Activated CD4-positive, alpha-beta memory T cell treated with anti-CD3 and anti-CD28 coated beads, Interleukin-2, amount 10 ng/mL, durations not matched to agents 7 days and 5 days (primary cell): ENCODE measurements around the gene ZC3H8. TPM values are rescaled to one million over a fixed set of nuclear protein-coding genes. Genes with fewer than 3 reads are reported as not detected.
"Not testable (repeated sequence)": the region's sequence is repeated elsewhere in the genome, so short reads cannot be mapped to it uniquely, and the experiment has no call there.

ENCODE experiments used
- CTCF ChIA-PET: fragments of 350-600 bp; sonication (Branson Sonifier 250); formaldehyde crosslinking; loops from one replicate; lab custom pipeline; 2021; ENCODE audit warnings: antibody characterized with exemption, inconsistent platforms; lab: Charles Lee
- POLR2A ChIA-PET: fragments of 350-600 bp; sonication (Branson Sonifier 250); formaldehyde crosslinking; loops from one replicate; lab custom pipeline; 2021; ENCODE audit warnings: antibody characterized with exemption; lab: Charles Lee
- DNase-seq: peaks from one replicate; pipeline ENCODE4 v3.0.0-alpha.2; 2020
- H3K27ac Mint-ChIP-seq: one replicate; pipeline ENCODE4 v1.8.0; 2021; ENCODE audit warnings: mild to moderate bottlenecking, mixed read lengths
- H3K27me3 Mint-ChIP-seq: one replicate; pipeline ENCODE4 v1.8.0; 2021; ENCODE audit warnings: mixed read lengths
- H3K36me3 Mint-ChIP-seq: one replicate; pipeline ENCODE4 v1.8.0; 2021; ENCODE audit warnings: low read depth, mixed read lengths
- H3K4me1 Mint-ChIP-seq: one replicate; pipeline ENCODE4 v1.8.0; 2021; ENCODE audit warnings: mixed read lengths
- H3K4me3 Mint-ChIP-seq: one replicate; pipeline ENCODE4 v1.8.0; 2021; ENCODE audit warnings: mild to moderate bottlenecking, mixed read lengths
- H3K9me3 Mint-ChIP-seq: one replicate; pipeline ENCODE4 v1.8.0; 2021; ENCODE audit warnings: mixed read lengths
- total RNA-seq, 2 experiments: library from RNA; stranded (reverse); gene quantifications; one replicate each; pipeline ENCODE4 v1.2.3, GENCODE V29; 2021

The ZC3H8 gene
- total RNA-seq, 2 experiments from 2014 or later: 12.3 to 12.9 TPM

DNA sequence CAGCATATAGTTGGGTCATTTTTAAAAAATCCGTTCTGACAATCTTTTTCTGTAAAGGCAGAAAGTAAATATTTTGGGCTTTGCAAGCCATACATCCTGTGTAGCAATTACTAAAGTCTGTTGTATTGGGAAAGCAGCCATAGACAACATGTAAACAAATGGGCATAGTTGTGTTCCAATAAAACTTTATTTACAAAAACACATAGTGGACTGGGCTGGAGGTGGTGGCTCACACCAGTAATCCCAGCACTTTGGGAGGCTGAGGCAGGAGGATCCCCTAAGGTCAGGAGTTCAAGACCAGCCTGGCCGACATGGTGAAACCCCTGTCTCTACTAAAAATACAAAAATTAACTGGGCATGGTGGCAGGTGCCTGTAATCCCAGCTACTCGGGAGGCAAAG, 46.9 kb downstream of the ZC3H8 start:
- DNase-seq, CTCF ChIA-PET, H3K4me1 Mint-ChIP-seq, H3K4me3 Mint-ChIP-seq, H3K27ac Mint-ChIP-seq, H3K27me3 Mint-ChIP-seq, POLR2A ChIA-PET: not testable (repeated sequence)
- peaks cover 39% of the 10 kb centered on the region for H3K36me3 Mint-ChIP-seq
- H3K9me3 Mint-ChIP-seq: peaks cover 21% of the 10 kb centered on the region

- ChIA-PET CTCF (no interaction called here), POLR2A (interaction anchor here (0.9 kb wide), 1 partner anchor 22 kb away, joined by 3 read pairs; no protein-coding TSS in a partner anchor)
- no peaks in the 10 kb centered on the region for H3K27me3 Mint-ChIP-seq
- H3K27ac Mint-ChIP-seq: no peak overlapping the region
- no peaks in the 10 kb centered on the region for H3K4me1 Mint-ChIP-seq
- no peak overlapping the region for H3K4me3 Mint-ChIP-seq
- H3K9me3 Mint-ChIP-seq: peaks cover 21% of the 10 kb centered on the region
- H3K36me3 Mint-ChIP-seq: peaks cover 31% of the 10 kb centered on the region
- no peak for DNase-seq
Measured at GRCh38 chr2:112204411-112204810, 50.4 kb downstream of the ZC3H8 start.

DNA sequence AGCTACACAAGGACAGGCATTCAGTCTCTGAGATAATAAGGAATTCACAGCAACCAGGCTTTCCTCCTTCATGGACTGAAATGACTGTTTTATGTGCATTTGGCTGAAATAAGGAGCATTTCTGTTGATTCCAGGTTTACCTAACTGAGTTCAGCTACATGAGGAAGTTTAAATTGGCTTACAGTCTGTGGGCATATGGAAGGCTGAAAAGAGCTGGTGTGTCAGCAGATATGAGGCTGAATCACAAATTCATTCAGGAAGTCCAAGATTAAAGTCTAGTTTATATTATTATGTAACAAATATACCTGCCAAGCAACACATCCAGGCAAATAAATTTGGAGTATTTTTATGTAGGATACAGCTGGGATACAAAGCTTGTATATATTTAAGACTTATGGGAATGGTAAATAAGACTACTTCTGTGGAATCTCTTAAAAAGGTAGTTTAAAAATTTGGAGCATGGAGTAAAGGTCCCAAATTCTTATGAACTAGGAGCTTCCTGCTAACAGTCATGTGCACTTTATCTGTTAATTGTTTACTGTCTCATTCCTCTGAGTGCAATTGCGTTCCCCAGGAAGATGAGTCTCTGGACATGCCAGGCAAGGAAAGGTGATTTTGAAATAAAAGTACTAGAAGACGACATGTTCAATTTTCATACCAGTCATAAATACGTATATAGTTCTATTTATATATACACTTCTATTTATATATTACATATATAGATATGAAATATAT, 53.0 kb downstream of the ZC3H8 start:
- CTCF ChIA-PET: no interaction called here
- peaks cover 27% of the 10 kb centered on the region for H3K36me3 Mint-ChIP-seq
- no peak for DNase-seq
- H3K4me3 Mint-ChIP-seq: no peak overlapping the region
- POLR2A ChIA-PET: no interaction called here
- peaks cover 19% of the 10 kb centered on the region for H3K9me3 Mint-ChIP-seq
- no peaks in the 10 kb centered on the region for H3K27me3 Mint-ChIP-seq
- no peak overlapping the region for H3K27ac Mint-ChIP-seq
- H3K4me1 Mint-ChIP-seq: no peaks in the 10 kb centered on the region

- peaks cover 18% of the 10 kb centered on the region for H3K4me1 Mint-ChIP-seq
- POLR2A ChIA-PET: no interaction called here
- H3K4me3 Mint-ChIP-seq: no peak overlapping the region
- H3K9me3 Mint-ChIP-seq: peaks cover 10% of the 10 kb centered on the region
- peaks cover 22% of the 10 kb centered on the region for H3K36me3 Mint-ChIP-seq
- no peaks in the 10 kb centered on the region for H3K27me3 Mint-ChIP-seq
- CTCF ChIA-PET: no interaction called here
- DNase-seq: no peak
- H3K27ac Mint-ChIP-seq: no peak overlapping the region
Measured at GRCh38 chr2:112199188-112199587, 55.7 kb downstream of the ZC3H8 start.

- Mint-ChIP-seq H3K9me3 (peaks cover 8% of the 10 kb centered on the region), H3K27me3 (no peaks in the 10 kb centered on the region), H3K27ac (no peak overlapping the region), H3K4me1 (peaks cover 22% of the 10 kb centered on the region), H3K36me3 (peaks cover 21% of the 10 kb centered on the region), H3K4me3 (no peak overlapping the region)
- POLR2A ChIA-PET: no interaction called here
- CTCF ChIA-PET: no interaction called here
- DNase-seq: no peak
Measured at GRCh38 chr2:112198780-112199179, 56.1 kb downstream of the ZC3H8 start.

- Mint-ChIP-seq H3K9me3 (no peaks in the 10 kb centered on the region), H3K4me1 (peaks cover 25% of the 10 kb centered on the region), H3K36me3 (peaks cover 14% of the 10 kb centered on the region), H3K27ac (no peak overlapping the region), H3K27me3 (no peaks in the 10 kb centered on the region), H3K4me3 (no peak overlapping the region)
- DNase-seq: no peak
- CTCF ChIA-PET: no interaction called here
- POLR2A ChIA-PET: no interaction called here
Measured at GRCh38 chr2:112197868-112198267, 57.0 kb downstream of the ZC3H8 start.

GRCh38 chr2:112195950-112196349, 58.9 kb downstream of the ZC3H8 start:
- ChIA-PET POLR2A (interaction anchor here (1.0 kb wide), 1 partner anchor 349 kb away, joined by 3 read pairs; no protein-coding TSS in a partner anchor), CTCF (no interaction called here)
- Mint-ChIP-seq H3K4me1 (peaks cover 29% of the 10 kb centered on the region), H3K27me3 (no peaks in the 10 kb centered on the region), H3K36me3 (peaks cover 11% of the 10 kb centered on the region), H3K4me3 (no peak overlapping the region), H3K27ac (no peak overlapping the region), H3K9me3 (no peaks in the 10 kb centered on the region)
- DNase-seq: no peak

- H3K27ac Mint-ChIP-seq: no peak overlapping the region
- ChIA-PET CTCF (no interaction called here), POLR2A (interaction anchor here (1.0 kb wide), 1 partner anchor 350 kb away, joined by 3 read pairs; no protein-coding TSS in a partner anchor)
- peaks cover 14% of the 10 kb centered on the region for H3K36me3 Mint-ChIP-seq
- DNase-seq: no peak
- H3K4me1 Mint-ChIP-seq: peaks cover 30% of the 10 kb centered on the region
- no peak overlapping the region for H3K4me3 Mint-ChIP-seq
- no peaks in the 10 kb centered on the region for H3K9me3 Mint-ChIP-seq
- H3K27me3 Mint-ChIP-seq: no peaks in the 10 kb centered on the region
Measured at GRCh38 chr2:112195167-112195766, 59.6 kb downstream of the ZC3H8 start.

- H3K9me3 Mint-ChIP-seq: no peaks in the 10 kb centered on the region
- no peaks in the 10 kb centered on the region for H3K27me3 Mint-ChIP-seq
- DNase-seq: no peak
- H3K36me3 Mint-ChIP-seq: peaks cover 11% of the 10 kb centered on the region
- peaks cover 31% of the 10 kb centered on the region for H3K4me1 Mint-ChIP-seq
- CTCF ChIA-PET: no interaction called here
- POLR2A ChIA-PET: interaction anchor here (0.7 kb wide), 1 partner anchor 9 kb away, joined by 3 read pairs; no protein-coding TSS in a partner anchor
- H3K27ac Mint-ChIP-seq: peak overlapping the region; percentile 57
- H3K4me3 Mint-ChIP-seq: no peak overlapping the region
Measured at GRCh38 chr2:112194482-112194881, 60.4 kb downstream of the ZC3H8 start.

- Mint-ChIP-seq H3K27me3 (no peaks in the 10 kb centered on the region), H3K36me3 (peaks cover 9% of the 10 kb centered on the region), H3K4me1 (peaks cover 35% of the 10 kb centered on the region), H3K4me3 (no peak overlapping the region), H3K9me3 (no peaks in the 10 kb centered on the region), H3K27ac (no peak overlapping the region)
- CTCF ChIA-PET: no interaction called here
- DNase-seq: no peak
- POLR2A ChIA-PET: interaction anchor here (0.7 kb wide), 1 partner anchor 10 kb away, joined by 3 read pairs; no protein-coding TSS in a partner anchor
Measured at GRCh38 chr2:112194028-112194427, 60.8 kb downstream of the ZC3H8 start.

- ChIA-PET POLR2A (interaction anchor here (0.5 to 1.7 kb wide), 5 partner anchors 10 to 291 kb away, joined by 3 to 12 read pairs (median 3); partner anchors contain the start of gene ZC3H8), CTCF (interaction anchor here (0.6 kb wide), 1 partner anchor 85 kb away, joined by 4 read pairs; no protein-coding TSS in a partner anchor)
- Mint-ChIP-seq H3K27ac (peak overlapping the region; percentile 94), H3K9me3 (no peaks in the 10 kb centered on the region), H3K27me3 (no peaks in the 10 kb centered on the region), H3K36me3 (peaks cover 27% of the 10 kb centered on the region), H3K4me1 (peaks cover 50% of the 10 kb centered on the region), H3K4me3 (no peak overlapping the region)
- no peak for DNase-seq
Measured at GRCh38 chr2:112189001-112189556, 65.8 kb downstream of the ZC3H8 start.

GRCh38 chr2:112187805-112188596, 66.8 kb downstream of the ZC3H8 start:
- Mint-ChIP-seq H3K27me3 (no peaks in the 10 kb centered on the region), H3K36me3 (peaks cover 27% of the 10 kb centered on the region), H3K9me3 (no peaks in the 10 kb centered on the region), H3K4me3 (peak overlapping the region; percentile 18), H3K27ac (peak overlapping the region; percentile 94), H3K4me1 (peaks cover 54% of the 10 kb centered on the region)
- CTCF ChIA-PET: interaction anchor here (0.6 kb wide), 1 partner anchor 86 kb away, joined by 4 read pairs; no protein-coding TSS in a partner anchor
- peak; percentile 77 for DNase-seq
- POLR2A ChIA-PET: interaction anchor here (0.7 to 1.7 kb wide), 5 partner anchors 9 to 90 kb away, joined by 3 to 12 read pairs (median 3); partner anchors contain the start of gene ZC3H8
